PC-3 (cell line): ENCODE measurements around the gene CCDC177.

Experiments used
- CTCF ChIP-seq: fragments of 300-600 bp; sonication (generic); conservative IDR thresholded peaks from 2 replicates; pipeline ENCODE4 v1.5.1; 2017; ENCODE audit warnings: antibody characterized with exemption, low read depth, mild to moderate bottlenecking, low read length
- EZH2 ChIP-seq: fragments of 300-600 bp; sonication (generic); IDR thresholded peaks from one replicate; pipeline ENCODE4 v1.6.1; 2017; ENCODE audit warnings: antibody characterized with exemption, mild to moderate bottlenecking, low read length; ENCODE audit not compliant: unreplicated experiment

- TF ChIP-seq CTCF (no peak), EZH2 (no peak)
Measured at GRCh38 chr14:69613312-69614073, 38.8 kb upstream of the CCDC177 start.
